ENCODE results near the gene SLC6A6.

SLC6A6 gene

GRCh38 chr3:14491396-14492190, 89.2 kb downstream of the SLC6A6 start:
- no peak overlapping the region for H3K18ac ChIP-seq (ENCODE audit: low read length)
- no peak overlapping the region for H3K23ac ChIP-seq (ENCODE audit: low read length)
- no peak overlapping the region for H3K9ac ChIP-seq (ENCODE audit: low read length)
- H2BK15ac ChIP-seq (replicated peaks; ENCODE audit: low read depth): no peak overlapping the region
- H3K27me3 ChIP-seq (ENCODE audit: insufficient read depth, low read length, poor library complexity): no peaks in the 10 kb centered on the region
- no peak overlapping the region for H4K5ac ChIP-seq (ENCODE audit: low read length)
- no peaks in the 10 kb centered on the region for H3K4me1 ChIP-seq (ENCODE audit: control insufficient read depth, low read depth, low read length)
- no peak overlapping the region for H3K56ac ChIP-seq (ENCODE audit: low read length)
- no peak overlapping the region for H4K8ac ChIP-seq (ENCODE audit: low read depth, low read length)
- H3K4me2 ChIP-seq (ENCODE audit: low read length): no peak overlapping the region
- H3K4ac ChIP-seq (ENCODE audit: low read depth, low read length): no peak overlapping the region
- no peak overlapping the region for H2BK5ac ChIP-seq (ENCODE audit: low read length)
- no CpG with 5 or more reads among the region's 17 CpGs for whole genome bisulfite sequencing (ENCODE audit: extremely low coverage, insufficient coverage, low lambda C conversion rate)
- H3K79me2 ChIP-seq (ENCODE audit: control insufficient read depth, insufficient read depth, low read length): no peaks in the 10 kb centered on the region
- no peak for DNase-seq
- H3K36me3 ChIP-seq (ENCODE audit: control insufficient read depth, insufficient read depth, low read length): peaks cover 2% of the 10 kb centered on the region
- H3K27ac ChIP-seq (ENCODE audit: low read depth, low read length): no peak overlapping the region
- no peak overlapping the region for H3K4me3 ChIP-seq (ENCODE audit: low read length)
- H2AK5ac ChIP-seq (ENCODE audit: low read length): no peak overlapping the region
- no peaks in the 10 kb centered on the region for H3K79me1 ChIP-seq (ENCODE audit: low read length)
- H2BK120ac ChIP-seq (ENCODE audit: low read depth, low read length): no peak overlapping the region

- WGBS (ENCODE audit: extremely low coverage, insufficient coverage, low lambda C conversion rate): no CpG with 5 or more reads among the region's 31 CpGs
- no peak overlapping the region for H2BK120ac ChIP-seq (ENCODE audit: low read depth, low read length)
- H3K4me1 ChIP-seq (ENCODE audit: control insufficient read depth, low read depth, low read length): no peaks in the 10 kb centered on the region
- H3K9ac ChIP-seq (ENCODE audit: low read length): no peak overlapping the region
- H3K4me2 ChIP-seq (ENCODE audit: low read length): no peak overlapping the region
- H3K4me3 ChIP-seq (ENCODE audit: low read length): no peak overlapping the region
- H4K5ac ChIP-seq (ENCODE audit: low read length): no peak overlapping the region
- peaks cover 2% of the 10 kb centered on the region for H3K36me3 ChIP-seq (ENCODE audit: control insufficient read depth, insufficient read depth, low read length)
- H2AK5ac ChIP-seq (ENCODE audit: low read length): no peak overlapping the region
- DNase-seq: no peak
- no peak overlapping the region for H3K4ac ChIP-seq (ENCODE audit: low read depth, low read length)
- no peak overlapping the region for H2BK5ac ChIP-seq (ENCODE audit: low read length)
- H3K79me1 ChIP-seq (ENCODE audit: low read length): no peaks in the 10 kb centered on the region
- no peak overlapping the region for H4K8ac ChIP-seq (ENCODE audit: low read depth, low read length)
- H2BK15ac ChIP-seq (replicated peaks; ENCODE audit: low read depth): no peak overlapping the region
- H3K18ac ChIP-seq (ENCODE audit: low read length): no peak overlapping the region
- no peaks in the 10 kb centered on the region for H3K79me2 ChIP-seq (ENCODE audit: control insufficient read depth, insufficient read depth, low read length)
- H3K27me3 ChIP-seq (ENCODE audit: insufficient read depth, low read length, poor library complexity): no peaks in the 10 kb centered on the region
- no peak overlapping the region for H3K27ac ChIP-seq (ENCODE audit: low read depth, low read length)
- H3K23ac ChIP-seq (ENCODE audit: low read length): no peak overlapping the region
- H3K56ac ChIP-seq (ENCODE audit: low read length): no peak overlapping the region
Observed at GRCh38 chr3:14492948-14493881, 90.8 kb downstream of the SLC6A6 start.

- H3K36me3 ChIP-seq (ENCODE audit: control insufficient read depth, insufficient read depth, low read length): peaks cover 1% of the 10 kb centered on the region
- H3K27ac ChIP-seq (ENCODE audit: low read depth, low read length): no peak overlapping the region
- H3K4me2 ChIP-seq (ENCODE audit: low read length): no peak overlapping the region
- H3K4me3 ChIP-seq (ENCODE audit: low read length): no peak overlapping the region
- H3K18ac ChIP-seq (ENCODE audit: low read length): no peak overlapping the region
- no peak overlapping the region for H3K4ac ChIP-seq (ENCODE audit: low read depth, low read length)
- H4K5ac ChIP-seq (ENCODE audit: low read length): no peak overlapping the region
- H3K79me1 ChIP-seq (ENCODE audit: low read length): no peaks in the 10 kb centered on the region
- no peak overlapping the region for H2BK5ac ChIP-seq (ENCODE audit: low read length)
- no peaks in the 10 kb centered on the region for H3K79me2 ChIP-seq (ENCODE audit: control insufficient read depth, insufficient read depth, low read length)
- H4K8ac ChIP-seq (ENCODE audit: low read depth, low read length): no peak overlapping the region
- H3K9ac ChIP-seq (ENCODE audit: low read length): no peak overlapping the region
- H2AK5ac ChIP-seq (ENCODE audit: low read length): no peak overlapping the region
- no CpG with 5 or more reads among the region's 17 CpGs for WGBS (ENCODE audit: extremely low coverage, insufficient coverage, low lambda C conversion rate)
- H3K23ac ChIP-seq (ENCODE audit: low read length): no peak overlapping the region
- H3K4me1 ChIP-seq (ENCODE audit: control insufficient read depth, low read depth, low read length): no peaks in the 10 kb centered on the region
- DNase-seq: no peak
- no peak overlapping the region for H2BK120ac ChIP-seq (ENCODE audit: low read depth, low read length)
- no peak overlapping the region for H2BK15ac ChIP-seq (replicated peaks; ENCODE audit: low read depth)
- H3K27me3 ChIP-seq (ENCODE audit: insufficient read depth, low read length, poor library complexity): no peaks in the 10 kb centered on the region
- H3K56ac ChIP-seq (ENCODE audit: low read length): no peak overlapping the region
Observed at GRCh38 chr3:14494279-14494972, 92.0 kb downstream of the SLC6A6 start.

- no peak overlapping the region for H3K9ac ChIP-seq (ENCODE audit: low read length)
- no peaks in the 10 kb centered on the region for H3K4me1 ChIP-seq (ENCODE audit: control insufficient read depth, low read depth, low read length)
- no peak overlapping the region for H3K27ac ChIP-seq (ENCODE audit: low read depth, low read length)
- no peaks in the 10 kb centered on the region for H3K36me3 ChIP-seq (ENCODE audit: control insufficient read depth, insufficient read depth, low read length)
- H2AK5ac ChIP-seq (ENCODE audit: low read length): no peak overlapping the region
- no peak overlapping the region for H3K4me3 ChIP-seq (ENCODE audit: low read length)
- DNase-seq: no peak
- no peak overlapping the region for H3K23ac ChIP-seq (ENCODE audit: low read length)
- no peak overlapping the region for H4K8ac ChIP-seq (ENCODE audit: low read depth, low read length)
- H3K4me2 ChIP-seq (ENCODE audit: low read length): no peak overlapping the region
- H3K4ac ChIP-seq (ENCODE audit: low read depth, low read length): no peak overlapping the region
- H3K79me2 ChIP-seq (ENCODE audit: control insufficient read depth, insufficient read depth, low read length): no peaks in the 10 kb centered on the region
- no peak overlapping the region for H4K5ac ChIP-seq (ENCODE audit: low read length)
- no CpG with 5 or more reads among the region's 5 CpGs for WGBS (ENCODE audit: extremely low coverage, insufficient coverage, low lambda C conversion rate)
- H3K79me1 ChIP-seq (ENCODE audit: low read length): no peaks in the 10 kb centered on the region
- no peak overlapping the region for H2BK5ac ChIP-seq (ENCODE audit: low read length)
- no peaks in the 10 kb centered on the region for H3K27me3 ChIP-seq (ENCODE audit: insufficient read depth, low read length, poor library complexity)
- no peak overlapping the region for H3K18ac ChIP-seq (ENCODE audit: low read length)
- no peak overlapping the region for H2BK15ac ChIP-seq (replicated peaks; ENCODE audit: low read depth)
- H3K56ac ChIP-seq (ENCODE audit: low read length): no peak overlapping the region
- no peak overlapping the region for H2BK120ac ChIP-seq (ENCODE audit: low read depth, low read length)
Observed at GRCh38 chr3:14494973-14495300, 92.5 kb downstream of the SLC6A6 start.

GRCh38 chr3:14496351-14496750, 93.9 kb downstream of the SLC6A6 start:
- no peak for DNase-seq

More at GRCh38 chr3:14496351-14496750, 93.9 kb downstream of the SLC6A6 start:
- Histone ChIP-seq H2BK5ac (ENCODE audit: low read length) (no peak overlapping the region), H3K4me2 (ENCODE audit: low read length) (no peak overlapping the region), H3K4me3 (ENCODE audit: low read length) (no peak overlapping the region), H3K36me3 (ENCODE audit: control insufficient read depth, insufficient read depth, low read length) (no peaks in the 10 kb centered on the region), H3K56ac (ENCODE audit: low read length) (no peak overlapping the region), H3K4me1 (ENCODE audit: control insufficient read depth, low read depth, low read length) (no peaks in the 10 kb centered on the region), H3K9ac (ENCODE audit: low read length) (no peak overlapping the region), H3K79me1 (ENCODE audit: low read length) (no peaks in the 10 kb centered on the region), H3K27ac (ENCODE audit: low read depth, low read length) (no peak overlapping the region), H2BK120ac (ENCODE audit: low read depth, low read length) (no peak overlapping the region), H4K5ac (ENCODE audit: low read length) (no peak overlapping the region), H4K8ac (ENCODE audit: low read depth, low read length) (no peak overlapping the region), H3K18ac (ENCODE audit: low read length) (no peak overlapping the region), H3K79me2 (ENCODE audit: control insufficient read depth, insufficient read depth, low read length) (no peaks in the 10 kb centered on the region), H2AK5ac (ENCODE audit: low read length) (no peak overlapping the region), H3K4ac (ENCODE audit: low read depth, low read length) (no peak overlapping the region), H2BK15ac (replicated peaks; ENCODE audit: low read depth) (no peak overlapping the region), H3K27me3 (ENCODE audit: insufficient read depth, low read length, poor library complexity) (no peaks in the 10 kb centered on the region), H3K23ac (ENCODE audit: low read length) (no peak overlapping the region)
- WGBS (ENCODE audit: extremely low coverage, insufficient coverage, low lambda C conversion rate): no CpG with 5 or more reads among the region's 9 CpGs
